Breast epithelium (tissue), 3 donors: ENCODE results near the gene PHKB.

Experiments used
- POLR2A ChIP-seq: fragments of 450-650 bp; IDR thresholded peaks from one replicate; pipeline ENCODE4 v1.6.1; 2016; ENCODE audit warnings: antibody characterized with exemption, mild to moderate bottlenecking, moderate library complexity
- TF ChIP-seq, protein P1 (sequence below), 3 donors: fragments of 450-650 bp; IDR thresholded peaks; one replicate each; pipeline ENCODE4 v1.5.1; 2016 to 2017; ENCODE audit warnings: antibody characterized with exemption in 3 of 3, mild to moderate bottlenecking in 3 of 3, moderate library complexity in 3 of 3

- TF ChIP-seq, protein P1, sequence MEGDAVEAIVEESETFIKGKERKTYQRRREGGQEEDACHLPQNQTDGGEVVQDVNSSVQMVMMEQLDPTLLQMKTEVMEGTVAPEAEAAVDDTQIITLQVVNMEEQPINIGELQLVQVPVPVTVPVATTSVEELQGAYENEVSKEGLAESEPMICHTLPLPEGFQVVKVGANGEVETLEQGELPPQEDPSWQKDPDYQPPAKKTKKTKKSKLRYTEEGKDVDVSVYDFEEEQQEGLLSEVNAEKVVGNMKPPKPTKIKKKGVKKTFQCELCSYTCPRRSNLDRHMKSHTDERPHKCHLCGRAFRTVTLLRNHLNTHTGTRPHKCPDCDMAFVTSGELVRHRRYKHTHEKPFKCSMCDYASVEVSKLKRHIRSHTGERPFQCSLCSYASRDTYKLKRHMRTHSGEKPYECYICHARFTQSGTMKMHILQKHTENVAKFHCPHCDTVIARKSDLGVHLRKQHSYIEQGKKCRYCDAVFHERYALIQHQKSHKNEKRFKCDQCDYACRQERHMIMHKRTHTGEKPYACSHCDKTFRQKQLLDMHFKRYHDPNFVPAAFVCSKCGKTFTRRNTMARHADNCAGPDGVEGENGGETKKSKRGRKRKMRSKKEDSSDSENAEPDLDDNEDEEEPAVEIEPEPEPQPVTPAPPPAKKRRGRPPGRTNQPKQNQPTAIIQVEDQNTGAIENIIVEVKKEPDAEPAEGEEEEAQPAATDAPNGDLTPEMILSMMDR (IDR thresholded peaks at IDR 0.05), result no peak
- no peak for TF ChIP-seq POLR2A
Observed at GRCh38 chr16:47631131-47631530, 170.0 kb downstream of the PHKB start.
